NB4 (cell line): ENCODE measurements around the gene CBFB.

Experiments used
- MYC ChIP-seq: IDR thresholded peaks from 2 replicates; pipeline ENCODE4 v1.6.1; 2011; ENCODE audit warnings: low read depth, low read length
- POLR2A ChIP-seq: IDR thresholded peaks from 2 replicates; pipeline ENCODE4 v1.6.1; 2011; ENCODE audit warnings: mild to moderate bottlenecking; ENCODE audit not compliant: insufficient read length; ENCODE audit errors: extremely low read depth
- TF ChIP-seq, protein P1 (sequence below): IDR thresholded peaks from one replicate; pipeline ENCODE4 v1.5.1; 2012; ENCODE audit warnings: low read depth, low read length

DNA sequence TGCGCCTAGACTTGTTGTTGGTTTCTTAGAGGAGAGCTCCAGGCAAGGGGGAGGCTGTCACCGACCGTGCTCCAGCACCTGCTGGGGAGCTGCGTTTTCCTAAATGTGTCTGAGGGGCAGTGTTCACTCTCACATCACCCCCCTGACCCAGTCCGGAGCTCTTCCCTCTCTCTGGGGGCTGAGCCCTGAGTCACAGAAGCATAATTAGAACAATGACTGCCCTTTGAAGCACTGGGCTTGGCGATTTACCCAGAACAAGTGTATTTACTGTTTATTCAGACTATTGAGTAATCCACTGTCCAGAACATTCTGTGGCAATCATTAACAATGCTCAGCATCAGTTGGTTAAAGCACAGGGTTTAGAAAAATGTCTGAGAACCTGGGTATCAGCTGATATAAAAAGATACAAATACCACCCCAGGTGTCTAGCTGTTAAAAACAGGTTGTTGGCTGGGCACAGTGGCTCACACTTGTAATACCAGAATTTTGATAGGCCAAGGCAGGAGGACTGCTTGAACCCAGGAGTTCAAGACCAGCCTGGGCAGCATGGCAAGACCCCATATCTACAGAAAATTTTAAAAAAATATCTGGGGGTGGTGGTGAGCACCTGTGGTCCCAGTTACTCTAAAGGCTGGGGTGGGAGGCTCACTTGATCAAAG, 32.5 kb upstream of the CBFB start:
- no peak for TF ChIP-seq POLR2A
- TF ChIP-seq, protein P1, sequence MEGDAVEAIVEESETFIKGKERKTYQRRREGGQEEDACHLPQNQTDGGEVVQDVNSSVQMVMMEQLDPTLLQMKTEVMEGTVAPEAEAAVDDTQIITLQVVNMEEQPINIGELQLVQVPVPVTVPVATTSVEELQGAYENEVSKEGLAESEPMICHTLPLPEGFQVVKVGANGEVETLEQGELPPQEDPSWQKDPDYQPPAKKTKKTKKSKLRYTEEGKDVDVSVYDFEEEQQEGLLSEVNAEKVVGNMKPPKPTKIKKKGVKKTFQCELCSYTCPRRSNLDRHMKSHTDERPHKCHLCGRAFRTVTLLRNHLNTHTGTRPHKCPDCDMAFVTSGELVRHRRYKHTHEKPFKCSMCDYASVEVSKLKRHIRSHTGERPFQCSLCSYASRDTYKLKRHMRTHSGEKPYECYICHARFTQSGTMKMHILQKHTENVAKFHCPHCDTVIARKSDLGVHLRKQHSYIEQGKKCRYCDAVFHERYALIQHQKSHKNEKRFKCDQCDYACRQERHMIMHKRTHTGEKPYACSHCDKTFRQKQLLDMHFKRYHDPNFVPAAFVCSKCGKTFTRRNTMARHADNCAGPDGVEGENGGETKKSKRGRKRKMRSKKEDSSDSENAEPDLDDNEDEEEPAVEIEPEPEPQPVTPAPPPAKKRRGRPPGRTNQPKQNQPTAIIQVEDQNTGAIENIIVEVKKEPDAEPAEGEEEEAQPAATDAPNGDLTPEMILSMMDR: no peak
- no peak for TF ChIP-seq MYC
